ENCODE data around the gene ATP6AP2. TPM values are rescaled to one million over a fixed set of nuclear protein-coding genes. Genes with fewer than 3 reads are reported as not detected.

ATP6AP2 gene
- polyA plus RNA-seq, 1 donor (not counting 4 experiments of a cell fraction or from before 2014, with no cell fraction given) = 176 TPM

DNA sequence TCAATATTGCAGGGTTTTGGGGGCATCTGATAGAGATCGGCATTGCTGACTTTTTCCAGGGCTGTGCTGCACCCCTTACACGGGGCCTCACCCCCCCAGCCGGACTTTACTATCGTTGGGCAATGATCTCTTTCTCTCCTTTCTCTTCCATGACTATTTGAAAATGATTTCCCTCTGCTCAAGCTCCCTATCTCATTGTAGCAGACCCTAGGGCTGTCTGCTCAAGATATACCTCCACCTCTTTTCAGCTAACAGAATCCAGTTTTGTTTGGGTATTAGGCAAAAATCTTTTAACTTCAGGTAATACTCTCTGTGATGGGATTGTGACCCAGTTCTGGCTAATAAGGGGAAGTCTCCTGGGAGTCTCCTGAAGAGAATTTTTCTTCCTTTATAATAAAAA lies 43.5 kb upstream of the ATP6AP2 start:
- TF ChIP-seq, protein P1, sequence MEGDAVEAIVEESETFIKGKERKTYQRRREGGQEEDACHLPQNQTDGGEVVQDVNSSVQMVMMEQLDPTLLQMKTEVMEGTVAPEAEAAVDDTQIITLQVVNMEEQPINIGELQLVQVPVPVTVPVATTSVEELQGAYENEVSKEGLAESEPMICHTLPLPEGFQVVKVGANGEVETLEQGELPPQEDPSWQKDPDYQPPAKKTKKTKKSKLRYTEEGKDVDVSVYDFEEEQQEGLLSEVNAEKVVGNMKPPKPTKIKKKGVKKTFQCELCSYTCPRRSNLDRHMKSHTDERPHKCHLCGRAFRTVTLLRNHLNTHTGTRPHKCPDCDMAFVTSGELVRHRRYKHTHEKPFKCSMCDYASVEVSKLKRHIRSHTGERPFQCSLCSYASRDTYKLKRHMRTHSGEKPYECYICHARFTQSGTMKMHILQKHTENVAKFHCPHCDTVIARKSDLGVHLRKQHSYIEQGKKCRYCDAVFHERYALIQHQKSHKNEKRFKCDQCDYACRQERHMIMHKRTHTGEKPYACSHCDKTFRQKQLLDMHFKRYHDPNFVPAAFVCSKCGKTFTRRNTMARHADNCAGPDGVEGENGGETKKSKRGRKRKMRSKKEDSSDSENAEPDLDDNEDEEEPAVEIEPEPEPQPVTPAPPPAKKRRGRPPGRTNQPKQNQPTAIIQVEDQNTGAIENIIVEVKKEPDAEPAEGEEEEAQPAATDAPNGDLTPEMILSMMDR (optimal IDR thresholded peaks at IDR 0.05 in 1 of 3, IDR thresholded peaks at IDR 0.05 in 1 of 3, conservative IDR thresholded peaks at IDR 0.05 in 1 of 3; ENCODE audit: extremely low read depth in 1 of 3, insufficient read depth in 2 of 3, low read length in 3 of 3) = no peak
- no peak for TF ChIP-seq EZH2 (IDR thresholded peaks at IDR 0.05; ENCODE audit: low read length)
- H3K4me1 ChIP-seq (ENCODE audit: control insufficient read depth, extremely low read depth, insufficient read depth, low read length) = no peaks in the 10 kb centered on the region
- dilution Hi-C loops (cut with MboI; ENCODE audit: extremely low pct_ligation_motif_present, low sequenced_read_pairs) = no loop called here
- H3K27ac ChIP-seq (ENCODE audit: control insufficient read depth, insufficient read depth, low read length) = no peak overlapping the region
- DNase-seq (ENCODE audit: low read depth, low spot score) = no peak
- FAIRE-seq = no peak
- H3K4me3 ChIP-seq (ENCODE audit: control insufficient read depth in 2 of 3, extremely low read depth in 1 of 3, insufficient read depth in 2 of 3, low read depth in 1 of 3, low read length in 3 of 3) = no peak overlapping the region
- H3K9ac ChIP-seq (ENCODE audit: control insufficient read depth, extremely low read depth, insufficient read depth, low read length) = no peak overlapping the region
- no peak overlapping the region for H3K4me2 ChIP-seq (ENCODE audit: control insufficient read depth, extremely low read depth, insufficient read depth, low read depth, low read length)
- H4K20me1 ChIP-seq (ENCODE audit: control insufficient read depth, extremely low read depth, insufficient read depth, low read length) = no peaks in the 10 kb centered on the region
- no peaks in the 10 kb centered on the region for H3K9me1 ChIP-seq (ENCODE audit: control insufficient read depth, extremely low read depth, insufficient read depth, low read length)
- no peak overlapping the region for H2AFZ ChIP-seq (ENCODE audit: control insufficient read depth, low read length)
- no peaks in the 10 kb centered on the region for H3K9me3 ChIP-seq (ENCODE audit: control insufficient read depth, low read depth, low read length)
- no peaks in the 10 kb centered on the region for H3K36me3 ChIP-seq (ENCODE audit: control insufficient read depth in 2 of 2, extremely low read depth in 1 of 2, insufficient read depth in 2 of 2, low read length in 2 of 2)
- H3K79me2 ChIP-seq (ENCODE audit: control insufficient read depth, insufficient read depth, low read length) = no peaks in the 10 kb centered on the region
- peaks cover 28% of the 10 kb centered on the region for H3K27me3 ChIP-seq (ENCODE audit: control insufficient read depth, extremely low read depth, insufficient read depth, low read length)

DNA sequence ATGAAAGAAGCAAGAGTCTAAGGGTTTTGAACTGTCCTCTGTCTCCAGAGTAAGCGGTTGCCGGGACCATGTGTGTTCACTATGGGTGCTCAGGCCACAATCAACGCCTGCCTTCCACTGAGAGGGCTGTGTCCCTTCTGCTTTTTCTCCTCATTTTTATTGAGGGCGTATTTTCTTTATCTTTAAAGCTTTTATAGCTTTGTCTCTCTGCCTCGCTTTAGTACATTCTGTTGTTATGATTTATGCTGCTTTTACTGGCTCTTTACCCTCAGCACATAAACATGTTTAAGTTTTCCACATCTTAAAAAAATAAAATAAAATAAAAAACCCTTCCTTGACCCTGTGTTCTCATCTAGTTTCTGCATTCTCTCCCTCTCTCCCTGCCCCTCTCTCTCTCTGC lies 42.4 kb upstream of the ATP6AP2 start:
- Histone ChIP-seq H3K4me1 (ENCODE audit: control insufficient read depth, extremely low read depth, insufficient read depth, low read length) (no peaks in the 10 kb centered on the region), H3K9me1 (ENCODE audit: control insufficient read depth, extremely low read depth, insufficient read depth, low read length) (no peaks in the 10 kb centered on the region), H3K79me2 (ENCODE audit: control insufficient read depth, insufficient read depth, low read length) (no peaks in the 10 kb centered on the region), H3K4me2 (ENCODE audit: control insufficient read depth, extremely low read depth, insufficient read depth, low read depth, low read length) (no peak overlapping the region), H3K9ac (ENCODE audit: control insufficient read depth, extremely low read depth, insufficient read depth, low read length) (no peak overlapping the region), H3K27me3 (ENCODE audit: control insufficient read depth, extremely low read depth, insufficient read depth, low read length) (peaks cover 28% of the 10 kb centered on the region), H3K4me3 (ENCODE audit: control insufficient read depth in 2 of 3, extremely low read depth in 1 of 3, insufficient read depth in 2 of 3, low read depth in 1 of 3, low read length in 3 of 3) (no peak overlapping the region), H3K36me3 (ENCODE audit: control insufficient read depth in 2 of 2, extremely low read depth in 1 of 2, insufficient read depth in 2 of 2, low read length in 2 of 2) (no peaks in the 10 kb centered on the region), H4K20me1 (ENCODE audit: control insufficient read depth, extremely low read depth, insufficient read depth, low read length) (no peaks in the 10 kb centered on the region), H2AFZ (ENCODE audit: control insufficient read depth, low read length) (no peak overlapping the region), H3K27ac (ENCODE audit: control insufficient read depth, insufficient read depth, low read length) (no peak overlapping the region), H3K9me3 (ENCODE audit: control insufficient read depth, low read depth, low read length) (no peaks in the 10 kb centered on the region)
- no peak for FAIRE-seq
- no peak for DNase-seq (ENCODE audit: low read depth, low spot score)
- TF ChIP-seq, protein P1 (optimal IDR thresholded peaks at IDR 0.05 in 1 of 3, IDR thresholded peaks at IDR 0.05 in 1 of 3, conservative IDR thresholded peaks at IDR 0.05 in 1 of 3; ENCODE audit: extremely low read depth in 1 of 3, insufficient read depth in 2 of 3, low read length in 3 of 3) = no peak
- no peak for TF ChIP-seq EZH2 (IDR thresholded peaks at IDR 0.05; ENCODE audit: low read length)
- dilution Hi-C loops (cut with MboI; ENCODE audit: extremely low pct_ligation_motif_present, low sequenced_read_pairs) = no loop called here
